Measurements from ENCODE around the gene SPDL1.

DNA sequence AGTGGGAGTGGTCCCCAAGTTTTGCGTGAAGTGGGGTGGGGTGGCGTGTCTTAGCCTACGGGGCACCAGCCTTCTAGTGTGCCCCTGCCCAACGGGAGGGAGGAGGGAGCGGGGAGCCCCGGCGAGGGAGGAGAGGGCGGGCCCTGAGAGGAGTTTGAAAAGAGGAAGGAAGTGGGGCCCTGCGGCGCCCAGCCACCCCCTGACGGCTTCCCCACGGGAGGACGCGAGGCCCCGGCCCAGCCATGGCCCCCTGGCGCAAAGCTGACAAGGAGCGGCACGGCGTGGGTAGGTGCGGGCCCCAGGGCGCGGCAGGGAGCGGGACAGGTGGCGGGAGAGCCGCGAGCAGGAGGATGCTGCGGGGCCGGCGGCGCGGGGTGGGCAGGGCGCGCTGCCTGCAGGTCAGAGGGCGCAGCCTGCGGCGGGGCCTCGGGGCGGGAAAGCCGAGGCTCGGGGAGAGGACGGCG lies 53.5 kb downstream of the SPDL1 start, which contains the start of gene DOCK2:
- TF ChIP-seq, protein P1, sequence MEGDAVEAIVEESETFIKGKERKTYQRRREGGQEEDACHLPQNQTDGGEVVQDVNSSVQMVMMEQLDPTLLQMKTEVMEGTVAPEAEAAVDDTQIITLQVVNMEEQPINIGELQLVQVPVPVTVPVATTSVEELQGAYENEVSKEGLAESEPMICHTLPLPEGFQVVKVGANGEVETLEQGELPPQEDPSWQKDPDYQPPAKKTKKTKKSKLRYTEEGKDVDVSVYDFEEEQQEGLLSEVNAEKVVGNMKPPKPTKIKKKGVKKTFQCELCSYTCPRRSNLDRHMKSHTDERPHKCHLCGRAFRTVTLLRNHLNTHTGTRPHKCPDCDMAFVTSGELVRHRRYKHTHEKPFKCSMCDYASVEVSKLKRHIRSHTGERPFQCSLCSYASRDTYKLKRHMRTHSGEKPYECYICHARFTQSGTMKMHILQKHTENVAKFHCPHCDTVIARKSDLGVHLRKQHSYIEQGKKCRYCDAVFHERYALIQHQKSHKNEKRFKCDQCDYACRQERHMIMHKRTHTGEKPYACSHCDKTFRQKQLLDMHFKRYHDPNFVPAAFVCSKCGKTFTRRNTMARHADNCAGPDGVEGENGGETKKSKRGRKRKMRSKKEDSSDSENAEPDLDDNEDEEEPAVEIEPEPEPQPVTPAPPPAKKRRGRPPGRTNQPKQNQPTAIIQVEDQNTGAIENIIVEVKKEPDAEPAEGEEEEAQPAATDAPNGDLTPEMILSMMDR (IDR thresholded peaks at IDR 0.05), result no peak
- no peak for TF ChIP-seq POLR2A (IDR thresholded peaks at IDR 0.05)

Data from Peyer's patch (tissue), 4 donors.